HG03521 (cell line): ENCODE results near the gene SCAPER.
"Not testable (repeated sequence)": the region's sequence is repeated elsewhere in the genome, so short reads cannot be mapped to it uniquely, and the experiment has no call there.

ENCODE experiments used
- ATAC-seq: cut with Tn5 transposase; IDR thresholded peaks from one replicate; pipeline ENCODE4 v1.9.1; 2021; ENCODE audit warnings: mild to moderate bottlenecking, moderate library complexity; ENCODE audit not compliant: unreplicated experiment

SCAPER gene

GRCh38 chr15:76861815-76862397 is 43.2 kb downstream of the SCAPER start:
- no peak for ATAC-seq

GRCh38 chr15:76860201-76860600 is 44.9 kb downstream of the SCAPER start:
- no peak for ATAC-seq

GRCh38 chr15:76850367-76850766 is 54.8 kb downstream of the SCAPER start:
- ATAC-seq, result not testable (repeated sequence)

- ATAC-seq, result no peak
Observed at GRCh38 chr15:76846782-76847181, 58.4 kb downstream of the SCAPER start.

- no peak for ATAC-seq
Observed at GRCh38 chr15:76844096-76844495, 61.0 kb downstream of the SCAPER start.

GRCh38 chr15:76843269-76843668 is 61.9 kb downstream of the SCAPER start:
- ATAC-seq, result no peak

- ATAC-seq, result no peak
Observed at GRCh38 chr15:76840830-76841460, 64.2 kb downstream of the SCAPER start.

GRCh38 chr15:76839173-76839572 is 66.0 kb downstream of the SCAPER start:
- ATAC-seq, result no peak

GRCh38 chr15:76837474-76837873 is 67.7 kb downstream of the SCAPER start:
- no peak for ATAC-seq

- ATAC-seq, result no peak
Observed at GRCh38 chr15:76829939-76830338, 75.2 kb downstream of the SCAPER start.

- no peak for ATAC-seq
Observed at GRCh38 chr15:76823890-76824289, 81.2 kb downstream of the SCAPER start.

GRCh38 chr15:76823303-76823702 is 81.8 kb downstream of the SCAPER start:
- ATAC-seq, result no peak

- ATAC-seq, result not testable (repeated sequence)
Observed at GRCh38 chr15:76818926-76819325, 86.2 kb downstream of the SCAPER start.

GRCh38 chr15:76815421-76815820 is 89.7 kb downstream of the SCAPER start:
- no peak for ATAC-seq

- no peak for ATAC-seq
Observed at GRCh38 chr15:76812381-76812780, 92.8 kb downstream of the SCAPER start.

GRCh38 chr15:76809412-76810103 is 95.6 kb downstream of the SCAPER start:
- no peak for ATAC-seq

- ATAC-seq, result no peak
Observed at GRCh38 chr15:76803049-76803571, 102.0 kb downstream of the SCAPER start.

GRCh38 chr15:76802411-76802810 is 102.7 kb downstream of the SCAPER start:
- ATAC-seq, result no peak

- ATAC-seq, result no peak
Observed at GRCh38 chr15:76799760-76800159, 105.4 kb downstream of the SCAPER start.

- no peak for ATAC-seq
Observed at GRCh38 chr15:76795217-76795616, 109.9 kb downstream of the SCAPER start.

- no peak for ATAC-seq
Observed at GRCh38 chr15:76793162-76793561, 112.0 kb downstream of the SCAPER start.

- no peak for ATAC-seq
Observed at GRCh38 chr15:76791511-76791910, 113.6 kb downstream of the SCAPER start.
